Keratinocyte (primary cell): ENCODE data around the gene HOXC6. TPM values are rescaled to one million over a fixed set of nuclear protein-coding genes. Genes with fewer than 3 reads are reported as not detected.

Experiments used
- DNase-seq: peaks from one replicate; pipeline ENCODE4 v3.0.0-alpha.2; 2011; ENCODE audit warnings: low read depth, missing footprints, low spot score
- FAIRE-seq: peaks from 2 replicates; lab custom pipeline; 2011; peaks lifted over from hg19 to GRCh38; lab: Jason Lieb, UNC
- H2AFZ ChIP-seq: 2 replicates; pipeline ENCODE4 v1.6.0; 2012; ENCODE audit warnings: low read length, control low read depth, inconsistent platforms; ENCODE audit not compliant: control insufficient read depth
- H3K27ac ChIP-seq: 2 replicates; pipeline ENCODE4 v1.5.1; 2011; ENCODE audit warnings: low read length; ENCODE audit not compliant: control insufficient read depth, insufficient read depth
- H3K27me3 ChIP-seq: 3 replicates; pipeline ENCODE4 v1.6.0; 2011; ENCODE audit warnings: low read length; ENCODE audit not compliant: control insufficient read depth, insufficient read depth; ENCODE audit errors: extremely low read depth
- H3K36me3 ChIP-seq, 2 experiments: 2 replicates in 1 of 2; 3 replicates in 1 of 2; pipeline ENCODE4 v1.5.1; 2011; ENCODE audit warnings: low read length in 2 of 2, mild to moderate bottlenecking in 1 of 2; ENCODE audit not compliant: control insufficient read depth in 2 of 2, insufficient read depth in 2 of 2; ENCODE audit errors: extremely low read depth in 1 of 2
- H3K4me1 ChIP-seq: 3 replicates; pipeline ENCODE4 v1.5.1; 2011; ENCODE audit warnings: low read length; ENCODE audit not compliant: control insufficient read depth, insufficient read depth; ENCODE audit errors: extremely low read depth
- H3K4me2 ChIP-seq: 3 replicates; pipeline ENCODE4 v1.6.0; 2011; ENCODE audit warnings: low read depth, low read length; ENCODE audit not compliant: control insufficient read depth, insufficient read depth; ENCODE audit errors: extremely low read depth
- H3K4me3 ChIP-seq, 3 experiments: fragments of 200-600 bp in 1 of 3; sonication (generic) in 1 of 3; 2 replicates in 2 of 3; 3 replicates in 1 of 3; pipeline ENCODE4 v1.5.1; 2011 to 2016; ENCODE audit warnings: low read length in 3 of 3, mild to moderate bottlenecking in 3 of 3, control low read depth in 2 of 3, inconsistent platforms in 1 of 3, low read depth in 1 of 3, mixed read lengths in 1 of 3, mixed run types in 1 of 3, moderate library complexity in 1 of 3; ENCODE audit not compliant: control insufficient read depth in 2 of 3, insufficient read depth in 2 of 3; ENCODE audit errors: extremely low read depth in 1 of 3
- H3K79me2 ChIP-seq: 2 replicates; pipeline ENCODE4 v1.6.0; 2012; ENCODE audit warnings: low read length; ENCODE audit not compliant: control insufficient read depth, insufficient read depth
- H3K9ac ChIP-seq: 3 replicates; pipeline ENCODE4 v1.6.0; 2011; ENCODE audit warnings: low read length; ENCODE audit not compliant: control insufficient read depth, insufficient read depth; ENCODE audit errors: extremely low read depth
- H3K9me1 ChIP-seq: 3 replicates; pipeline ENCODE4 v1.6.0; 2011; ENCODE audit warnings: low read length; ENCODE audit not compliant: control insufficient read depth, insufficient read depth; ENCODE audit errors: extremely low read depth
- H3K9me3 ChIP-seq: 2 replicates; pipeline ENCODE4 v1.5.1; 2012; ENCODE audit warnings: low read depth, low read length; ENCODE audit not compliant: control insufficient read depth
- H4K20me1 ChIP-seq: 3 replicates; pipeline ENCODE4 v1.6.0; 2011; ENCODE audit warnings: low read length; ENCODE audit not compliant: control insufficient read depth, insufficient read depth; ENCODE audit errors: extremely low read depth
- CTCF ChIP-seq, 3 experiments: IDR thresholded peaks in 1 of 3; conservative IDR thresholded peaks in 1 of 3; optimal IDR thresholded peaks in 1 of 3; 2 replicates in 2 of 3; 3 replicates in 1 of 3; pipeline versions ENCODE3 to v1.5.1; 2011; ENCODE audit warnings: low read length in 3 of 3, mild to moderate bottlenecking in 3 of 3, moderate library complexity in 2 of 3, control low read depth in 1 of 3, inconsistent platforms in 1 of 3; ENCODE audit not compliant: insufficient read depth in 2 of 3; ENCODE audit errors: extremely low read depth in 1 of 3
- EZH2 ChIP-seq: IDR thresholded peaks from one replicate; pipeline ENCODE4 v1.6.1; 2012; ENCODE audit warnings: inconsistent platforms, mild to moderate bottlenecking, low read length, moderate library complexity
- dilution Hi-C: fragments of 300-500 bp; cut with MboI; formaldehyde crosslinking; loops from one replicate; pipeline ENCODE4 v1.7.0; 2020; ENCODE audit warnings: low sequenced_read_pairs; ENCODE audit not compliant: extremely low pct_ligation_motif_present
- polyA plus RNA-seq, 5 experiments: library from polyadenylated mRNA; depleted of rRNA in 3 of 5; stranded (reverse) in 3 of 5; stranded (forward) in 1 of 5; unstranded in 1 of 5; fragments of >200 nt; gene quantifications; 1 replicate in 1 of 5; 2 replicates in 3 of 5; 3 replicates in 1 of 5; pipeline versions ENCODE4 v1.2.1 to v1.2.3, GENCODE V29; 2011 to 2012; ENCODE audit warnings: missing spikeins in 2 of 5, low read depth in 1 of 5, low replicate concordance in 1 of 5

The HOXC6 gene
- polyA plus RNA-seq, 1 donor (not counting 4 experiments of a cell fraction or from before 2014, with no cell fraction given): 4.7 TPM

GRCh38 chr12:54024581-54025305 is 3.5 kb upstream of the HOXC6 start:
- H2AFZ ChIP-seq: no peak overlapping the region
- H3K9ac ChIP-seq: peak overlapping the region; percentile 71
- no peak for TF ChIP-seq EZH2
- no peaks in the 10 kb centered on the region for H3K9me1 ChIP-seq
- peaks cover 74% of the 10 kb centered on the region for H3K4me1 ChIP-seq
- H3K4me2 ChIP-seq: peak overlapping the region; percentile 98
- H3K27me3 ChIP-seq: no peaks in the 10 kb centered on the region
- no peaks in the 10 kb centered on the region for H3K9me3 ChIP-seq
- DNase-seq (no peak), FAIRE-seq (no peak)
- H3K4me3 ChIP-seq: peak overlapping the region in 2 of 3 experiments; percentile 55 to 63
- peak overlapping the region; percentile 98 for H3K27ac ChIP-seq
- no peaks in the 10 kb centered on the region for H4K20me1 ChIP-seq
- H3K36me3 ChIP-seq: no peaks in the 10 kb centered on the region
- H3K79me2 ChIP-seq: peaks cover 89% of the 10 kb centered on the region
- dilution Hi-C loops: no loop called here

- dilution Hi-C loops: no loop called here
- H3K4me1 ChIP-seq: peaks cover 66% of the 10 kb centered on the region
- DNase-seq (no peak), FAIRE-seq (no peak)
- peaks cover 0 to 1% of the 10 kb centered on the region in 2 experiments for H3K36me3 ChIP-seq
- H3K4me2 ChIP-seq: peak overlapping the region; percentile 98
- H3K9me3 ChIP-seq: no peaks in the 10 kb centered on the region
- peak overlapping the region; percentile 71 for H3K9ac ChIP-seq
- TF ChIP-seq EZH2: no peak
- TF ChIP-seq CTCF (optimal IDR thresholded peaks at IDR 0.05 in 1 of 3, IDR thresholded peaks at IDR 0.05 in 1 of 3, conservative IDR thresholded peaks at IDR 0.05 in 1 of 3; ENCODE audit: extremely low read depth in 1 of 3, insufficient read depth in 2 of 3, low read length in 3 of 3): no peak
- no peaks in the 10 kb centered on the region for H3K9me1 ChIP-seq
- H4K20me1 ChIP-seq: no peaks in the 10 kb centered on the region
- peaks cover 82% of the 10 kb centered on the region for H3K79me2 ChIP-seq
- H3K27ac ChIP-seq: peak overlapping the region; percentile 65
- H3K27me3 ChIP-seq: no peaks in the 10 kb centered on the region
- no peak overlapping the region for H2AFZ ChIP-seq
- H3K4me3 ChIP-seq: peak overlapping the region in 2 of 3 experiments; percentile 55 to 56
Observed at GRCh38 chr12:54025499-54026405, 2.5 kb upstream of the HOXC6 start.
